Activated gamma-delta T cell treated with anti-CD3 and anti-CD28 coated beads, Interleukin-2, amount 50 U/mL, for 16 hours (primary cell): ENCODE data around the gene SLC22A12.
"Not testable (repeated sequence)": the region's sequence is repeated elsewhere in the genome, so short reads cannot be mapped to it uniquely, and the experiment has no call there.

Experiments
- DNase-seq: peaks from one replicate; pipeline ENCODE4 v3.0.0-alpha.2; 2020; ENCODE audit warnings: low read depth

SLC22A12 gene

DNA sequence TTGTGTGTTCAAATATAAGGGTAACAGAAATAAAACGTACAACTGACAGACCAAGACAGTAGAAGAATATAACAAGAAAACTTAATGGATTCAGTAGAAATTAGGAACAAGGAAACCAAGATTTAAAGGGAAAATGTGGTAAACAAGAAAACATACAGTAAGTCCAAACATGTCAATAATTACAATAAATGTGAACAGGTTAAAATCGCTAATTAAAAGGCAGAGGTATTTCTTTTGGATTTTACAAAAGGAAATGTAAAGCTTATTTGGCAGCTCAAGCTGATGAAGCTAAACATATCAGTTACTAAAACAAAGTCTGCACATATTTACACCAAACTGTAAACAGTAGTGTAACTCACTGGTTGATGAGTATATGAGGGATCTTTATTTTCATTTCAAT, 2.3 kb upstream of the SLC22A12 start:
- no peak for DNase-seq

DNA sequence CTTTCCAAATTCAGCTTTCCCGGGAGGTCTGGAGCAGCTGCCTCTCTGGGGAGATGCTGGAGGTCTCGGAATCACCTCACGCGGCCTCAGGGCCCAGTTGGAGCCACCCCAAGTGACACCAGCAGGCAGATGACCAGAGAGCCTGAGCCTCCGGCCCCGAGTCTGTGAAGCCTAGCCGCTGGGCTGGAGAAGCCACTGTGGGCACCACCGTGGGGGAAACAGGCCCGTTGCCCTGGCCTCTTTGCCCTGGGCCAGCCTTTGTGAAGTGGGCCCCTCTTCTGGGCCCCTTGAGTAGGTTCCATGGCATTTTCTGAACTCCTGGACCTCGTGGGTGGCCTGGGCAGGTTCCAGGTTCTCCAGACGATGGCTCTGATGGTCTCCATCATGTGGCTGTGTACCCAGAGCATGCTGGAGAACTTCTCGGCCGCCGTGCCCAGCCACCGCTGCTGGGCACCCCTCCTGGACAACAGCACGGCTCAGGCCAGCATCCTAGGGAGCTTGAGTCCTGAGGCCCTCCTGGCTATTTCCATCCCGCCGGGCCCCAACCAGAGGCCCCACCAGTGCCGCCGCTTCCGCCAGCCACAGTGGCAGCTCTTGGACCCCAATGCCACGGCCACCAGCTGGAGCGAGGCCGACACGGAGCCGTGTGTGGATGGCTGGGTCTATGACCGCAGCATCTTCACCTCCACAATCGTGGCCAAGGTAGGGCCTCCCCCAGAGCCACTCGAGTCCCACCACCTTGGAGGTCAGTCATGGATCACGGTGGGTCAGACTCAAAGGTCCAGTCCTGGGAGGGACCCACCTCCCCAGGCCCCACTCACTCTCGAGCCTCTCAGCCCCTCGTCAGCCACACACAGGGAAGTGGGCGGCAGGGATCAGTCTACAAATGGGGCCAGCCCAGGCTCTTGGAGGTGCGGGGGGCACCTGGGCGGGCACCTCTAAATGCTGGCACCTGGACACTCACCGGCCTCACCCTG, 525 bp downstream of the SLC22A12 start:
- no peak for DNase-seq

DNA sequence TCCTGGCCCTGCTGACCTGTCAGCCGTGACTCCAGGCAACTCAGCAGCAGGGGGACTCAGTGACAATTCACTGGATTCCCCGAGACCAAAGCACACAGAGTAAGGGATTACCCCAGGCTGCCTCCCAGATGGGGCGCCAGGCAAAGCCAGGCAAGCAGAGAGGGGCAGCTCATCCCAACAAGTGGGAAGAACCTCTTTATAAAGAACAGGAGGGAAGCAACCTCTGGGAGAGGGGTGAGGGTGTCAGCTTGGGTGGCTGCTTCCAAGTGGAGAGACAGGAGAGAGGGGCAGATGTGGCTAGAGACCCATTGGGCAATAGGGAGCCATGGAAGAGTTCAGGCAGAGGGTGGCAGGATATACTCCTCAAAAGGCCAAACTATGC, 1.2 kb downstream of the SLC22A12 start:
- DNase-seq: no peak

DNA sequence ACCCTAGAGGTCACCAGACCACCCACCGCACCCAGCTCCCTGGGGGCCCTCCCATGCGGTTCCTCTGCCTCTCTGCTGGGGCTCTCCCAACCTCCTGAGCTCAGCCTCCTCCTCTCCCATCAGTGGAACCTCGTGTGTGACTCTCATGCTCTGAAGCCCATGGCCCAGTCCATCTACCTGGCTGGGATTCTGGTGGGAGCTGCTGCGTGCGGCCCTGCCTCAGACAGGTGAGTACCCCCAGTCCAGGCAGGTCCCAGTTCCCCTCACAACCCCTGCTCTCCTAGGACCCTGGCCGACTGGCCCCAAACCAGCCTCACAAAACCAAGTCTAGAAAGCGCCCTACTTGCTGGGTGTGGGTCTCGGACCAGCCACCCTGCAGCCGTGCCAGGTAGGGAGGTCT, 1.6 kb downstream of the SLC22A12 start:
- DNase-seq: no peak

DNA sequence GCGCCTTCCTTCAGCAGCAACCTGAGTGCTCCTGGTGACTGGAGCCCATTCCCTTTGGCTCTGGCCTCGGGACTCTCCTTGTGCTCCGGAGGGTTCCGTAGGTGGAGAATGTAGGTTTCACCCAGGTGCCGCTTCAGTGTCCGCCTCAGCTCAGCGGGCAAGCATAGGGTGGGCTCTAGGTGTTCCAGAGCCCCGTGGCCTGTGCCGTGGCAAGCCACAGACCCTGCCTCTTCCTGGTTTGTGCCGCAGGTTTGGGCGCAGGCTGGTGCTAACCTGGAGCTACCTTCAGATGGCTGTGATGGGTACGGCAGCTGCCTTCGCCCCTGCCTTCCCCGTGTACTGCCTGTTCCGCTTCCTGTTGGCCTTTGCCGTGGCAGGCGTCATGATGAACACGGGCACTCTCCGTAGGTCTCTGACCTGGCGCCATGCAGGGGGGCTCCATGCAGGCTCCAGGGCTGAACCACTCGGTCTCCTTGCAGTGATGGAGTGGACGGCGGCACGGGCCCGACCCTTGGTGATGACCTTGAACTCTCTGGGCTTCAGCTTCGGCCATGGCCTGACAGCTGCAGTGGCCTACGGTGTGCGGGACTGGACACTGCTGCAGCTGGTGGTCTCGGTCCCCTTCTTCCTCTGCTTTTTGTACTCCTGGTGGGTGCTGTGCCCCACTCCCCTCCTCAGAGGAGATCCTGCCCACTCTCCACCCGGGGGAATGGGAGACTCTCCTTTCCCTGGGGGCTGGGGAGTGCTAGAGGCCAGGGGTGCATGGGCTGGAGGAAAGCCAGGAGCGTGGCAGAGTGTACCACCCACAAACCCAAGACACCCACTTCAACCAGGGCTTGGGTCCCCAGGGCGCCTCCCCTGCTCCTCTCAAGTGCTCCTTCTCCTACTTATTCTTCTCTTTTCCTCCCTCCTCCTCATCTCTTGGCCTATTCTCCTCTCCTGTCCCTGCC, 2.4 kb downstream of the SLC22A12 start:
- no peak for DNase-seq

DNA sequence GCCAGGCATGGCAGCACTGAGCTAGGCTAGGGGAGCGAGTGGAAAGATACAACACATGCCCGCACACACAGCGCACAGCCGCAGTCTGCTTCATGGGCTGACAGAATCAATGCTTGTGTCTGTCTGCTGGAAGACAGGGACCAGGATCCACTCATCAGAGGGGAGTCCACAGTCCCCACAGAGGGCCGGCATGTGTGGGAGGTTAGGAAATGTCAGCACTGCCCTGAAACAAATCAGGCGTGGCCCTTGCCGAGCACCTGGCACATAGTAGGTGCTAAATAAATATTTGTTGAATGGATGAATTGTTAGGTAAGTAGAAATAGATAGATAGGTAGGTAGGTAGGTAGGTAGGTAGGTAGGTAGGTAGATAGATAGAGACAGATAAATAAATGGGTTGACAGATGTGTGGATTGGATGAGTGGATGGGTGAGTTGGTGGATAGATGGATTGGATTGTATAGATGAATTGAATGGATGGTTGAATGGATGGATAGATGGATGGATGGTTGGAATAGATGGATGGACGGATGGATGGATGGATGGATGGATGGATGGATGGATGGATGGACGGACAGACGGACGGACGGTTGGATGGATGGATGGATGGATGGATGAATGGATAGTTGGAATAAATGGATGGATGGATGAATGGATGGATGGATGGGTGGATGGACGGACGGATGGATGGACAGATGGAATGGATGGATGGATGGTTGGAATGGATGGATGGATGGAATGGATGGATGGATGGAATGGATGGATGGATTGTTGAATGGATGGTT, 3.3 kb downstream of the SLC22A12 start:
- no peak for DNase-seq

DNA sequence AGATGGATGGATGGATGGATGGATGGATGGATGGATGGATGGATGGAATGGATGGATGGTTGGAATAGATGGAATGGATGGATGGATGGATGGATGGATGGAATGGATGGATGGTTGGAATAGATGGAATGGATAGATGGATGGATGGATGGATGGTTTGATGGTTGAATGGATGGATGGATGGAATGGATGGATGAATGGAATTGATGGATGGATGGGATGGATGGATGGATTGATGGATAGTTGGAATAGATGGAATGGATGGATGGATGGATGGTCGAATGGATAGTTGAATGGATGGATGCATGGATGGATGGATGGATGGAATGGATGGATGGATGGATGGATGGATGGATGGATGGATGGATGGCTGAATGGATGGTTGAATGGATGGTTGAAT, 4.9 kb downstream of the SLC22A12 start:
- DNase-seq: not testable (repeated sequence)

DNA sequence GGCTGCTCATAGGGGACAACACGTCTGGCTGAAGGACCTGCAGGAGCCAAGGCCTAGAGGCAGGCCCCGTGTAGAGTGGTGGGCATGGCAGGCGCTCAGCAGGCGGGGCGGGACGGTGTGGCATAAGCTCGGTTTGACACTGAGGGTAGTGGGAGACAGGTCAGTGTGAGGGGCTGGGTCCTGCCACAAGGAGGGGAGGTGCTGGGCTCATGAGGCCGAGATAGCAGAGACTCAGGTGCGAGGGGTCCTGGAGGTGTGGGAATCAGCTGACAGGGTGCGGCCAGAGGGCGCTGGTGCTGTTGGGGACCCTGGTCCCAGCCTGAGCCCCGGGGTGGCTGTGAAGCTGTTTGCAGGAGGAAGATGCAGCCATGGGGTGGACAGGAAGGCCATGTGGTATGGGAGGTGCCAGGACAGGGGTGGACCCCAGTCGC, 6.7 kb downstream of the SLC22A12 start:
- DNase-seq: no peak

DNA sequence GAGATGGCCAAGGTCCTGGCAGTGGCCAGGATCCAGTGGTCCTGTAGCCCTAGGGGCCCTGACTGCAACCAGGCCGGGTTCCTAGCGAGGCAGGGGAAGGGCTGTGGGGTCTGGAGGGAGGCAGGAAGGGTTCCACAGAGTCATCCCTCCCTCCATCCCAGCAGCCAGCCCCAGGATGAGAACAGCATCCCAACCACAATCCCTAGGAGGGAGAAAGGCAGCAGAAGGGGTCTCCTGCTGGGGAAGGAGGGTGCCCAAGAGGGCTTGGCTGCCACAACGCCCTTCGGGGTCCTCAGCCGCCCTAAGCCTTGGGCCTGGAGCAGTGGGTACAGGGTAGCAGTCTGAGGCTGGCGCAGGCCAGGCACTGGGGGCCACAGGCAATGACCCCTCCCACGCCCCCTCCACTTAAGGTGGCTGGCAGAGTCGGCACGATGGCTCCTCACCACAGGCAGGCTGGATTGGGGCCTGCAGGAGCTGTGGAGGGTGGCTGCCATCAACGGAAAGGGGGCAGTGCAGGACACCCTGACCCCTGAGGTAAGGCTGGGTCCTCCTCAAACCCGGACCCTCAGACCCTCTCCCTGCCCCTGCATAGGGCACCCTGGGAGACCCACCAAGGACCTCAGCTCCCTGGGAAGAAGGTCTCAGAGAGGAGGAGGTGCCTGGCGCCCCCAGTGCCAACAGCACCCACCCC, 7.2 kb downstream of the SLC22A12 start:
- no peak for DNase-seq

DNA sequence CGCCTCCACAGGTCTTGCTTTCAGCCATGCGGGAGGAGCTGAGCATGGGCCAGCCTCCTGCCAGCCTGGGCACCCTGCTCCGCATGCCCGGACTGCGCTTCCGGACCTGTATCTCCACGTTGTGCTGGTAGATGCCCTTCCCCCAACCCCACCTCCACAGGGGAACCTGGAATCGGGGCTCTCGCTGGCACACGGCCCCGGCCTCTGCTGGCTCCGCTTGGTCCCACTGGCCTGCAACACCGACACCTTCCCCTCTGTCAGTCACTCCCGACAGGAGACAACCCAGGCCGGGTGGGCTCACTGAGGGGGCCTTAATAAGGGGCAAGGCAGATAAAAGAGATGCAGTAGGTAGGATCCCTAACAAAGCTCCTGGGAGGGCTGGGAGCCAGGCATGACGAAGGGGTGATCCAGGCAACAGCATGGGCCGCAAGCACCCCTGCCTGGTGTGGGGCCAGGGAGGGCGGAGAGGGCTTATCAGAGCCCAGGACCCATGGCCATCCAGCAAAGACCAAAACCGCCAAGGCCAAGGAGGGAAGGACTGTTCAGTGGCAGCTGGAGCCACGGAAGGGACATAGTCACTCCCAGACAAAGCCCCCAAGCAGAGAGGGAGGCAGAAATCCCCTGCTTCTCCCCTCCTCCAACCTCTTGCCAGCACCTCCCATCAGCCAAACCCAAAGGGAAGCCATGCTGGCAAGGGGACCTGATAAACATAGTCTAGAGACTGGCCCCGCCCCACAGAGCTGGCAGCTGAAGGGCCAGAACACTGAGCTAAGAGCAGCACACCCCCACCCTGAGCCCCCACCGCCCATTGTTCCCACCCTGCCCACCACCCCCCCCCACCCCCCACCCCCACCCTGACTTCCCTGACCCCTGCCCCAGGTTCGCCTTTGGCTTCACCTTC, 8.0 kb downstream of the SLC22A12 start:
- no peak for DNase-seq

DNA sequence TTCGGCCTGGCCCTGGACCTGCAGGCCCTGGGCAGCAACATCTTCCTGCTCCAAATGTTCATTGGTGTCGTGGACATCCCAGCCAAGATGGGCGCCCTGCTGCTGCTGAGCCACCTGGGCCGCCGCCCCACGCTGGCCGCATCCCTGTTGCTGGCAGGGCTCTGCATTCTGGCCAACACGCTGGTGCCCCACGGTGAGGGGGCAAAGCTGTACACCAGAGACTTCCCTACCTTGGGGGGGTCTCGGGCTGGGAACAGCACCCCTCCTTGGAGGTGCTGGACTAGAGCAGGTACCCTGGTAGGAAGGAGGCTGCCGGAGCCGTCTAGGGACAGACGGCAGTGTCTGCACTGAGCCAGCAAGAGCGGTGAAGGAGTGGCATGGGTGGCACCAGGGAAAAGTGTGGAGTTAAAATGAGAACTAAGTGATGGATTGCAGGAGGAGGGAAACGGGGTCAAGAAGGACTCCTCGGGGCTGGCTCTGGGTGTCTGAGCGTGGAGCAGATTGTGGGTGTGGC, 8.7 kb downstream of the SLC22A12 start:
- DNase-seq: no peak

DNA sequence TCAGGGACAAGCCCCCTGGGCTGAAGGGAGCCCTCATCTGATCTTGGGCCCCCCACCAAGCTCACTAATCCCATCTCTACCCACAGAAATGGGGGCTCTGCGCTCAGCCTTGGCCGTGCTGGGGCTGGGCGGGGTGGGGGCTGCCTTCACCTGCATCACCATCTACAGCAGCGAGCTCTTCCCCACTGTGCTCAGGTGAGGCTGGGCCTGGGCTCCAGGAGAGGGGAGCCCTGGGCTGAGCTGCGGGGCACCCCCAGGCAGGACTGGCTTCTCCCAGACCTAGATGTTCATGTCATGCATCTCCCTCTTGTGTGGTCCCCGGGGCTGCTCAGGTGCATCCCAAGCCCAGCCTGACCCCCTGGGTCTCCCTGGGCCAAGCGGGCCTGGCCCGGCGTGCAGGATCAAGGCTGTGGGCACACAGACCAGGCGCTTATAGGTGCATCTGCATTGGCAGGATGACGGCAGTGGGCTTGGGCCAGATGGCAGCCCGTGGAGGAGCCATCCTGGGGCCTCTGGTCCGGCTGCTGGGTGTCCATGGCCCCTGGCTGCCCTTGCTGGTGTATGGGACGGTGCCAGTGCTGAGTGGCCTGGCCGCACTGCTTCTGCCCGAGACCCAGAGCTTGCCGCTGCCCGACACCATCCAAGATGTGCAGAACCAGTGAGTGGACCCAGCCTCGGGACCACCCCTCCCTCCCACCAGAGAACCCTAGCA, 9.4 kb downstream of the SLC22A12 start:
- no peak for DNase-seq

DNA sequence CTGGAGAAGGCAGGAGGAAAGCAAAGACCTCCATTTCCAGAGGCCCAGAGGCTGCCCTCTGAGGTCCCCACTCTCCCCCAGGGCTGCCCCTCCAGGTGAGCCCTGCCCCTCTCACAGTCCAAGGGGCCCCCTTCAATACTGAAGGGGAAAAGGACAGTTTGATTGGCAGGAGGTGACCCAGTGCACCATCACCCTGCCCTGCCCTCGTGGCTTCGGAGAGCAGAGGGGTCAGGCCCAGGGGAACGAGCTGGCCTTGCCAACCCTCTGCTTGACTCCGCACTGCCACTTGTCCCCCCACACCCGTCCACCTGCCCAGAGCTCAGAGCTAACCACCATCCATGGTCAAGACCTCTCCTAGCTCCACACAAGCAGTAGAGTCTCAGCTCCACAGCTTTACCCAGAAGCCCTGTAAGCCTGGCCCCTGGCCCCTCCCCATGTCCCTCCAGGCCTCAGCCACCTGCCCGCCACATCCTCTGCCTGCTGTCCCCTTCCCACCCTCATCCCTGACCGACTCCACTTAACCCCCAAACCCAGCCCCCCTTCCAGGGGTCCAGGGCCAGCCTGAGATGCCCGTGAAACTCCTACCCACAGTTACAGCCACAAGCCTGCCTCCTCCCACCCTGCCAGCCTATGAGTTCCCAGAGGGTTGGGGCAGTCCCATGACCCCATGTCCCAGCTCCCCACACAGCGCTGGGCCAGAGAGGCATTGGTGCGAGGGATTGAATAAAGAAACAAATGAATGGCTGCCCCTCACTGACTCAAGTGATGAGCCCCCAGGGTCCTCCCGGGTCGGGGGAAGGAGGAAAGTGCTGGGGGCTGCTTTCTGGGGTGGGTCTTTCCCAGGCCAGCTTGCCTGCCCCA, 10.8 kb downstream of the SLC22A12 start:
- DNase-seq: no peak

DNA sequence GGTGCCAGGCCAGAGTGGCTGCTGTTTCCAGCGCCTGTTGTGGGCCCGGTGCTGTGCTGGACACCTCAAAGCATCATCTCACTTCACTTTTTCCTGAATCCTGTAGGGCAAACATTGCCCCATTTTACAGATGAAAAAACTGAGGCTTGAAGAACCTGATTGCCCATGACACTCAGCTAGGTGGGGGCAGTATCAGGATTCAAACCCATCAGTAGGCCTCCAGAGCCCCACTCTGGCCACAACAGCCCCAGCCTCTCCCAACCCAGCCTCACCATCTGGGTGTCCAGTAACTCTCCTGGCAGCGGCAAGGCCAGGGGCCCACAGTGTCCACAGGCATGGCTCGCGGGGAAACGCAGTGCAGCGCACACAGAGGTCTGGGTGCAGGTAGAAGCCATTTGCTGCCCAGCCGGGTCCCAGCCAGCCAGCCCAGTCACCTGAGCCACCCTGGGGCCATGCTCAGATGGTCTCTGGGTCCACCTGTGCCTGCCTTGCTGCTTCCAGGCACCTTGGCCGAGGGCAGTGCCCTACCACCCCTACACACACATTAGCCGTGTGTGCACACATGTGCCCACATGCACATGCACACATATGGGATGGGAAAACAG, 11.5 kb downstream of the SLC22A12 start:
- no peak for DNase-seq

DNA sequence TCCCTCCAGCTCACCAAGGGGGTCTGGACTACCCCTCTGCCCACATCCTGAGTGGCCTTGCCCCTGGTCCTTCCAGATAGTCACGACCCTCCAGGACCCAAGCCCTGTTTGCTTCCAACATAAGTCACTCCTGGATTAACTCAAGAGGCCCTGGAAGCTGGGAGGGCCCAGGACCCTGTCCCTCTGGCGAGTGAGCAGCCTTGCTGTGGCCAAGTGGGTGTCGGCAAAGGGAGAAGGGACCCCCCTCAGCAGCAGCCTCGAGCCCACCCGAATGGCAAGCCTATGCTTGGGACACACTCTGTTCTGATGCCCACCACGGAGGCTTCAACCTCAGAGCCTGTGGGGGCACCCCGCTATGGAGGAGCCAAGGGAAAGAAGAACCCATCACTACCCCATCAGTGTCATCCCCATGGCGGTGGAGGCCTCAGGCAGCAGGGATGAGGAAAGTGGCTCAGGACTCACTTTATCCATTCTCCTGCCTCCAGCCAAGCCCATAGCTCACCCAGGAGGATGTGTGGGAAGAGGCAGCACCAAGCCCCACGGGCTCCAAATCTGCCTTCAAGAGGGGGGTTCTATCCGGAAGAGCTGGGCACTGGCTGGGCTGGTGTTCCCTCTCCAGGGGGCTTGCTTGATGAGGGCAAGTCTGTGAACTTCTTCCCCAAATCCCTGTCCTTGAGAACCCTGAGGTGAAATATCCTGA, 12.5 kb downstream of the SLC22A12 start:
- DNase-seq: no peak

DNA sequence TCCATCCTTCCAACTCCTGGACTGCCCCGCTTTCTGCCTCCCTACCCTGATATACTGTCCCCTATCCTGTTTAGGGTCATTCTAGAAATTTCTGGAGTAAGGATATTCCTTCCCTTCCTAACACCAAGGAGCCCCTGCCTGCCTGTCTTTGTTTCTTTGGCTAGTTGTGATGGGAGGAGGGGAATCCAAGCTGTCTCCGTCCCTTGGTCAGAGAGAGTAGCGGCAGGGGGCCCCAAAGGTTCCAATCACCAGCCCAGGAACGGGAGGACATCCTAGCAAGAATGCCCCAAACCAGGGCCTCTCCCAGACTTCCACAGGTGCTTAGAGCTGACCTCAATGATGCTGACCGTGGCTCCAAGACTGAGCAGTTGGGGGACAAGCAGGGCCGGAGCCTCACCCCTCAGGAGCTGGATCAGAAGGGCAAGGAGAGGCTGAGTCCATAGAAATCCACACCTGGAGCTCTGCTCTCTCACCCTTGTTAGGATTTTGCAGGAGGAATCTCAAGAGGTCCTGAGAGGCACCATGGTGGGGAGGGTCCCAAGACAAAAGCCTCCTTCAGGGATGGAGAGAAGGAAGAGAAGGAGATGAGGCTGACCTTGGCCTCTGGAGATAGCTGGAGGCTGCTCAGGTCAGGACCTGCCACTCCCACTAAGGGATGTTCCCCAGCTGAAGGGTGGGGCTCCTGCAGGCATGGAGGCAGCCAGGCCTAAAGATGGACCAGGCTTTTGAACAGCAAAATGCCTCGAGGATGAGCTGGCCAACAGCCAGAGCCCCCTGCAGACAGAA, 13.6 kb downstream of the SLC22A12 start:
- no peak for DNase-seq

DNA sequence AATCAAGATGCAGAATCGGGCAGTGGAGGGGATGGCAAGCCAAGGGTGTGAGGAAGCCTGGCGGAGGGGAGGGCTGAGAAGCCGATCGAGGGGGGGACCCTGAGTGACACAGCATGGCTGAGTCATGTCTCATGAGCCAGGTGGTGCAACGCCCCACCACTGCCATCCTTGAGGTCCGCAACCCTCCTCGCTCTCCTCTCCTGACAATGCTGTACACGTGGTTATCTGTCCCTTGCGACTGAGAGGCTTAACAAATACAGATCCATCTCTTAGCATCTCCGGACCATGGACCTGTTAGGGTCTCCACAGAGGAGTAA, 14.2 kb downstream of the SLC22A12 start:
- DNase-seq: no peak
